ENCODE results near the gene CTNNA3. TPM values are rescaled to one million over a fixed set of nuclear protein-coding genes. Genes with fewer than 3 reads are reported as not detected.

CTNNA3 gene
- total RNA-seq, 2 donors from 2014 or later = 3.2 to 7.2 TPM

GRCh38 chr10:66390926-66391325 is 1305.1 kb downstream of the CTNNA3 start:
- no peak for DNase-seq
- H3K36me3 Mint-ChIP-seq (ENCODE audit: low read depth) = no peaks in the 10 kb centered on the region
- H3K27me3 ChIP-seq (ENCODE audit: control insufficient read depth, insufficient read depth, low read length, poor library complexity, severe bottlenecking) = no peaks in the 10 kb centered on the region
- H3K27me3 Mint-ChIP-seq (ENCODE audit: insufficient read depth) = no peaks in the 10 kb centered on the region
- H3K4me3 Mint-ChIP-seq = no peak overlapping the region
- no peaks in the 10 kb centered on the region for H3K9me3 ChIP-seq (ENCODE audit: control insufficient read depth, low read length)
- TF ChIP-seq CTCF (conservative IDR thresholded peaks at IDR 0.05) = no peak
- H3K36me3 ChIP-seq (ENCODE audit: control insufficient read depth, insufficient read depth, low read length) = no peaks in the 10 kb centered on the region
- no peaks in the 10 kb centered on the region for H3K4me1 ChIP-seq (ENCODE audit: control insufficient read depth, insufficient read depth, low read length)
- H3K4me3 ChIP-seq (ENCODE audit: low read length) = no peak overlapping the region
- no peak overlapping the region for H3K27ac Mint-ChIP-seq
- no peaks in the 10 kb centered on the region for H3K9me3 Mint-ChIP-seq
- H3K27ac ChIP-seq (ENCODE audit: low read depth, low read length) = no peak overlapping the region
- no peaks in the 10 kb centered on the region for H3K4me1 Mint-ChIP-seq
- H3K9ac ChIP-seq (ENCODE audit: extremely low read depth, low read length, poor library complexity, severe bottlenecking) = no peak overlapping the region
- WGBS, 2 experiments (ENCODE audit: insufficient coverage in 1 of 2, insufficient read length in 1 of 2) = 98% methylated on average over 5 of the region's 5 CpGs; no CpG with 5 or more reads in 1 of the 2 experiments

- Histone ChIP-seq H3K4me1 (ENCODE audit: control insufficient read depth, insufficient read depth, low read length) (peaks cover 5% of the 10 kb centered on the region), H3K27ac (ENCODE audit: low read depth, low read length) (no peak overlapping the region), H3K9me3 (ENCODE audit: control insufficient read depth, low read length) (no peaks in the 10 kb centered on the region), H3K9ac (ENCODE audit: extremely low read depth, low read length, poor library complexity, severe bottlenecking) (no peak overlapping the region), H3K36me3 (ENCODE audit: control insufficient read depth, insufficient read depth, low read length) (no peaks in the 10 kb centered on the region), H3K27me3 (ENCODE audit: control insufficient read depth, insufficient read depth, low read length, poor library complexity, severe bottlenecking) (no peaks in the 10 kb centered on the region), H3K4me3 (ENCODE audit: low read length) (no peak overlapping the region)
- Mint-ChIP-seq H3K36me3 (ENCODE audit: low read depth) (no peaks in the 10 kb centered on the region), H3K4me3 (no peak overlapping the region), H3K27me3 (ENCODE audit: insufficient read depth) (no peaks in the 10 kb centered on the region), H3K4me1 (peaks cover 16% of the 10 kb centered on the region), H3K9me3 (no peaks in the 10 kb centered on the region), H3K27ac (no peak overlapping the region)
- TF ChIP-seq CTCF (conservative IDR thresholded peaks at IDR 0.05) = no peak
- no peak for DNase-seq
Observed at GRCh38 chr10:66381045-66381444, 1315.0 kb downstream of the CTNNA3 start.

- 57 to 77% methylated on average over 1 to 3 of the region's 3 CpGs for WGBS, 2 experiments (ENCODE audit: insufficient coverage in 1 of 2, insufficient read length in 1 of 2)
- peak overlapping the region; percentile 12 for H3K9ac ChIP-seq (ENCODE audit: extremely low read depth, low read length, poor library complexity, severe bottlenecking)
- Mint-ChIP-seq H3K36me3 (ENCODE audit: low read depth) (no peaks in the 10 kb centered on the region), H3K4me3 (no peak overlapping the region), H3K27ac (peak overlapping the region; percentile 75), H3K9me3 (no peaks in the 10 kb centered on the region), H3K4me1 (peaks cover 20% of the 10 kb centered on the region), H3K27me3 (ENCODE audit: insufficient read depth) (no peaks in the 10 kb centered on the region)
- H3K36me3 ChIP-seq (ENCODE audit: control insufficient read depth, insufficient read depth, low read length) = no peaks in the 10 kb centered on the region
- H3K4me1 ChIP-seq (ENCODE audit: control insufficient read depth, insufficient read depth, low read length) = peaks cover 7% of the 10 kb centered on the region
- H3K27me3 ChIP-seq (ENCODE audit: control insufficient read depth, insufficient read depth, low read length, poor library complexity, severe bottlenecking) = no peaks in the 10 kb centered on the region
- DNase-seq = no peak
- H3K9me3 ChIP-seq (ENCODE audit: control insufficient read depth, low read length) = no peaks in the 10 kb centered on the region
- H3K4me3 ChIP-seq (ENCODE audit: low read length) = peak overlapping the region; percentile 28
- H3K27ac ChIP-seq (ENCODE audit: low read depth, low read length) = no peak overlapping the region
- TF ChIP-seq CTCF (conservative IDR thresholded peaks at IDR 0.05) = no peak
Observed at GRCh38 chr10:66378117-66378876, 1317.7 kb downstream of the CTNNA3 start.
